HCT116 (cell line): ENCODE results near the gene GM2A. TPM values are rescaled to one million over a fixed set of nuclear protein-coding genes. Genes with fewer than 3 reads are reported as not detected.

Experiments
- ATAC-seq: fragments of 200-7000 bp; cut with Tn5 transposase; 2 replicates; pipeline ENCODE4 v1.9.1; 2020; ENCODE audit warnings: mild to moderate bottlenecking, moderate library complexity
- BruUV-seq: library from RNA; stranded (reverse); fragments of 400-500 nt; replicated peaks from 2 replicates; lab custom pipeline; 2021; lab: Mats Ljungman, UMichigan
- CTCF ChIA-PET: fragments of 300-600 bp; sonication (Branson Sonifier 250); formaldehyde crosslinking; loops from one replicate; lab custom pipeline; 2021; ENCODE audit warnings: antibody characterized with exemption; lab: Charles Lee
- POLR2A ChIA-PET: fragments of 300-600, 350-600 bp; sonication (Branson Sonifier 250); formaldehyde crosslinking; loops from one replicate; lab custom pipeline; 2021; ENCODE audit warnings: antibody characterized with exemption; lab: Charles Lee
- RAD21 ChIA-PET, 2 experiments: fragments of 300-600 bp; sonication (Branson Sonifier 250); formaldehyde crosslinking; loops; one replicate each; lab custom pipeline; 2023; ENCODE audit warnings: low total read pairs in 2 of 2; ENCODE audit not compliant: uncharacterized antibody in 2 of 2, unreplicated experiment in 2 of 2, low non-redundant PET in 1 of 2; lab: Charles Lee
- DNase-seq: peaks from one replicate; pipeline ENCODE4 v3.0.0-alpha.2; 2010; ENCODE audit warnings: low read depth, low spot score
- H2AFZ ChIP-seq: fragments of 200-600 bp; shearing (Covaris generic), sonication (generic); 2 replicates; pipeline ENCODE4 v1.6.1; 2017; ENCODE audit warnings: low read depth, mixed run types, mixed read lengths, antibody characterized with exemption, low read length; ENCODE audit not compliant: poor library complexity, severe bottlenecking
- H3K27ac ChIP-seq: 2 replicates; pipeline ENCODE4 v1.5.1; 2012; ENCODE audit warnings: low read depth, low read length
- H3K27me3 ChIP-seq: fragments of 200-600 bp; sonication (generic); 2 replicates; pipeline ENCODE4 v1.6.1; 2016; ENCODE audit warnings: mixed run types, low read length, mixed read lengths; ENCODE audit not compliant: insufficient read depth
- H3K36me3 ChIP-seq, 2 experiments: fragments of 200-500 bp in 1 of 2; fragments of 200-600 bp in 1 of 2; sonication (Bioruptor generic) in 1 of 2; sonication (generic) in 1 of 2; 2 replicates each; pipeline versions ENCODE4 v1.5.1 to v1.6.1; 2014 to 2016; ENCODE audit warnings: low read length in 2 of 2, inconsistent platforms in 1 of 2, mixed read lengths in 1 of 2, mixed run types in 1 of 2; ENCODE audit not compliant: insufficient read depth in 2 of 2, control insufficient read depth in 1 of 2
- H3K4me1 ChIP-seq, 2 experiments: fragments of 200-600 bp in 1 of 2; sonication (generic) in 1 of 2; 2 replicates each; pipeline versions ENCODE4 v1.5.1 to v1.6.1; 2012 to 2017; ENCODE audit warnings: low read length in 2 of 2, inconsistent platforms in 1 of 2, mild to moderate bottlenecking in 1 of 2, mixed read lengths in 1 of 2, mixed run types in 1 of 2, moderate library complexity in 1 of 2; ENCODE audit not compliant: insufficient read depth in 2 of 2, control insufficient read depth in 1 of 2
- H3K4me2 ChIP-seq: fragments of 200-600 bp; sonication (generic); 2 replicates; pipeline ENCODE4 v1.6.1; 2017; ENCODE audit warnings: mixed run types, low read length, mixed read lengths
- H3K4me3 ChIP-seq, 2 experiments: fragments of 200-600 bp in 1 of 2; sonication (generic) in 1 of 2; replicated peaks in 1 of 2; 2 replicates each; pipeline ENCODE4 v1.5.1; 2011 to 2016; ENCODE audit warnings: low read length in 2 of 2, control low read depth in 1 of 2, low read depth in 1 of 2, mild to moderate bottlenecking in 1 of 2, mixed read lengths in 1 of 2, mixed run types in 1 of 2
- H3K79me2 ChIP-seq: fragments of 200-600 bp; sonication (generic); 2 replicates; pipeline ENCODE4 v1.6.1; 2017; ENCODE audit warnings: mild to moderate bottlenecking, mixed run types, low read length, moderate library complexity, mixed read lengths; ENCODE audit not compliant: insufficient read depth
- H3K9ac ChIP-seq: fragments of 200-600 bp; sonication (generic); 2 replicates; pipeline ENCODE4 v1.6.1; 2016; ENCODE audit warnings: low read length, mixed read lengths
- H3K9me2 ChIP-seq: fragments of 200-600 bp; sonication (generic), shearing (Covaris generic); 2 replicates; pipeline ENCODE4 v1.6.1; 2017; ENCODE audit warnings: mixed run types, mild to moderate bottlenecking, moderate library complexity; ENCODE audit not compliant: insufficient read depth
- H3K9me3 ChIP-seq, 2 experiments: fragments of 200-500 bp in 1 of 2; fragments of 200-600 bp in 1 of 2; sonication (Bioruptor generic) in 1 of 2; sonication (generic) in 1 of 2; 2 replicates each; pipeline ENCODE4 v1.6.1; 2014 to 2017; ENCODE audit warnings: low read length in 2 of 2, mixed read lengths in 2 of 2, inconsistent platforms in 1 of 2, low read depth in 1 of 2, mild to moderate bottlenecking in 1 of 2, mixed run types in 1 of 2, moderate library complexity in 1 of 2; ENCODE audit not compliant: control insufficient read depth in 1 of 2, insufficient read depth in 1 of 2
- H4K20me1 ChIP-seq: fragments of 200-600 bp; sonication (generic), shearing (Covaris generic); 2 replicates; pipeline ENCODE4 v1.6.1; 2017; ENCODE audit warnings: mixed run types, mild to moderate bottlenecking, moderate library complexity; ENCODE audit not compliant: insufficient read depth
- CBX3 ChIP-seq: IDR thresholded peaks from 2 replicates; pipeline ENCODE4 v1.6.1; 2012; ENCODE audit warnings: low read depth
- EGR1 ChIP-seq: IDR thresholded peaks from 2 replicates; pipeline ENCODE4 v1.6.1; 2012; ENCODE audit warnings: low read depth
- FOSL1 ChIP-seq: IDR thresholded peaks from 2 replicates; pipeline ENCODE4 v1.6.1; 2012; ENCODE audit warnings: low read depth
- POLR2AphosphoS5 ChIP-seq: IDR thresholded peaks from 2 replicates; pipeline ENCODE4 v1.6.1; 2011; ENCODE audit warnings: mild to moderate bottlenecking, low read depth, low read length, moderate library complexity
- RAD21 ChIP-seq: IDR thresholded peaks from 2 replicates; pipeline ENCODE4 v1.6.1; 2012; ENCODE audit warnings: low read depth, mild to moderate bottlenecking
- SIN3A ChIP-seq: IDR thresholded peaks from 2 replicates; pipeline ENCODE4 v1.6.1; 2012; ENCODE audit warnings: low read depth
- TCF7L2 ChIP-seq: IDR thresholded peaks from 2 replicates; pipeline ENCODE4 v1.7.0; 2011; ENCODE audit warnings: borderline replicate concordance, inconsistent platforms; ENCODE audit not compliant: insufficient read depth, insufficient read length; ENCODE audit errors: extremely low read depth
- YY1 ChIP-seq: IDR thresholded peaks from 2 replicates; pipeline ENCODE4 v1.6.1; 2011; ENCODE audit warnings: low read length, low read depth, moderate library complexity, mild to moderate bottlenecking; ENCODE audit not compliant: insufficient replicate concordance; ENCODE audit errors: extremely low read depth
- ZFX ChIP-seq: fragments of 450-650 bp; IDR thresholded peaks from 2 replicates; pipeline ENCODE4 v1.6.1; 2017
- ZNF274 ChIP-seq: fragments of 200-500 bp; sonication (Bioruptor generic); IDR thresholded peaks from 2 replicates; pipeline ENCODE4 v1.6.1; 2014; ENCODE audit warnings: mild to moderate bottlenecking, low read depth, low read length, inconsistent platforms
- intact Hi-C: fragments of 100-400 bp; cut with micrococcal nuclease; formaldehyde crosslinking; loops from 2 replicates; pipeline ENCODE4 v1.10.0; 2022
- total RNA-seq: library from RNA; stranded (reverse); gene quantifications from one replicate; pipeline ENCODE4 v1.2.1, GENCODE V29; 2021; ENCODE audit not compliant: unreplicated experiment
- TF ChIP-seq, protein P1 (sequence below), 3 experiments: fragments of 200-600 bp in 1 of 3; sonication (generic) in 1 of 3; IDR thresholded peaks in 2 of 3; conservative IDR thresholded peaks in 1 of 3; 2 replicates each; pipeline ENCODE4 v1.5.1; 2012 to 2017; ENCODE audit warnings: low read depth in 2 of 3, low read length in 2 of 3, antibody characterized with exemption in 1 of 3, borderline replicate concordance in 1 of 3, control low read depth in 1 of 3, mild to moderate bottlenecking in 1 of 3, mixed read lengths in 1 of 3, mixed run types in 1 of 3, moderate library complexity in 1 of 3; ENCODE audit not compliant: insufficient read depth in 1 of 3

Gene GM2A
- total RNA-seq, 1 experiment from 2014 or later = 25.0 TPM

DNA sequence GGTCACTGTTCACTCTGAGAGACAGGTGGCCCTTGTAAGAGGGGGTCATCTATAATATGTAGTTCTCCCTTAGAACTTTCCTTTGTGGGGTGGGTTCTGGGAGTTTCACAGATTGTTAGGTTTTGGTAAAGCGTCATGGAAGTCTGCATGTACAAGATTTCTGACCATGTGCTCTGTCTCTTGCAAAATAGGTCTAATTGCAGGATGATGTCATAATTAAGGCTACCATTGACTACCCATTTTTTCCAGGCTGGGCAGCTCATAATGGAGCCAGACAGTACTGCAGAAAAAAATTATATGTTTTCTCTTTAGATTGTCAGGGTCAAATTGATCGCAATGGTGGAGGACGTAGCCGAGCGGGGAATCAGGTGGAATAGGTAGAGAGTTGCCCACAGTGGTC lies 3.7 kb upstream of the GM2A start:
- no peaks in the 10 kb centered on the region for H3K79me2 ChIP-seq
- DNase-seq (no peak), ATAC-seq (no peak)
- no peak overlapping the region for H3K4me2 ChIP-seq
- H3K4me1 ChIP-seq = peaks cover 3 to 21% of the 10 kb centered on the region in 2 experiments; a peak in 3 of 4 replicates
- no peaks in the 10 kb centered on the region for H3K27me3 ChIP-seq
- ChIA-PET POLR2A (no interaction called here), RAD21 (no interaction called here), CTCF (no interaction called here)
- no peaks in the 10 kb centered on the region for H3K9me2 ChIP-seq
- no peak overlapping the region for H3K27ac ChIP-seq
- H3K9me3 ChIP-seq = no peaks in the 10 kb centered on the region
- no peak overlapping the region for H3K9ac ChIP-seq
- H2AFZ ChIP-seq = no peak overlapping the region
- intact Hi-C loops = no loop called here
- TF ChIP-seq CBX3 (no peak), RAD21 (no peak), ZNF274 (no peak), TCF7L2 (no peak), SIN3A (no peak), YY1 (no peak), POLR2AphosphoS5 (no peak), FOSL1 (no peak), ZFX (no peak), EGR1 (no peak)
- TF ChIP-seq, protein P1, sequence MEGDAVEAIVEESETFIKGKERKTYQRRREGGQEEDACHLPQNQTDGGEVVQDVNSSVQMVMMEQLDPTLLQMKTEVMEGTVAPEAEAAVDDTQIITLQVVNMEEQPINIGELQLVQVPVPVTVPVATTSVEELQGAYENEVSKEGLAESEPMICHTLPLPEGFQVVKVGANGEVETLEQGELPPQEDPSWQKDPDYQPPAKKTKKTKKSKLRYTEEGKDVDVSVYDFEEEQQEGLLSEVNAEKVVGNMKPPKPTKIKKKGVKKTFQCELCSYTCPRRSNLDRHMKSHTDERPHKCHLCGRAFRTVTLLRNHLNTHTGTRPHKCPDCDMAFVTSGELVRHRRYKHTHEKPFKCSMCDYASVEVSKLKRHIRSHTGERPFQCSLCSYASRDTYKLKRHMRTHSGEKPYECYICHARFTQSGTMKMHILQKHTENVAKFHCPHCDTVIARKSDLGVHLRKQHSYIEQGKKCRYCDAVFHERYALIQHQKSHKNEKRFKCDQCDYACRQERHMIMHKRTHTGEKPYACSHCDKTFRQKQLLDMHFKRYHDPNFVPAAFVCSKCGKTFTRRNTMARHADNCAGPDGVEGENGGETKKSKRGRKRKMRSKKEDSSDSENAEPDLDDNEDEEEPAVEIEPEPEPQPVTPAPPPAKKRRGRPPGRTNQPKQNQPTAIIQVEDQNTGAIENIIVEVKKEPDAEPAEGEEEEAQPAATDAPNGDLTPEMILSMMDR (IDR thresholded peaks at IDR 0.05 in 2 of 3, conservative IDR thresholded peaks at IDR 0.05 in 1 of 3; ENCODE audit: borderline replicate concordance in 1 of 3, insufficient read depth in 1 of 3, low read depth in 2 of 3, low read length in 2 of 3) = no peak
- H3K4me3 ChIP-seq = no peak overlapping the region
- BruUV-seq = no TSS peak
- no peaks in the 10 kb centered on the region for H4K20me1 ChIP-seq
- H3K36me3 ChIP-seq = no peaks in the 10 kb centered on the region
